T-helper 22 cell (primary cell): ENCODE results near the gene NCR3LG1.

Experiments used
- DNase-seq: peaks from one replicate; pipeline ENCODE4 v3.0.0-alpha.2; 2020; ENCODE audit warnings: low read depth

The NCR3LG1 gene

GRCh38 chr11:17394743-17395390, 43.3 kb downstream of the NCR3LG1 start:
- no peak for DNase-seq

GRCh38 chr11:17395554-17395961, 44.0 kb downstream of the NCR3LG1 start:
- DNase-seq = no peak

- DNase-seq = no peak
These were observed 44.4 kb downstream of the NCR3LG1 start for GRCh38 chr11:17395978-17396377.

GRCh38 chr11:17396598-17397310, 45.2 kb downstream of the NCR3LG1 start:
- no peak for DNase-seq

DNA sequence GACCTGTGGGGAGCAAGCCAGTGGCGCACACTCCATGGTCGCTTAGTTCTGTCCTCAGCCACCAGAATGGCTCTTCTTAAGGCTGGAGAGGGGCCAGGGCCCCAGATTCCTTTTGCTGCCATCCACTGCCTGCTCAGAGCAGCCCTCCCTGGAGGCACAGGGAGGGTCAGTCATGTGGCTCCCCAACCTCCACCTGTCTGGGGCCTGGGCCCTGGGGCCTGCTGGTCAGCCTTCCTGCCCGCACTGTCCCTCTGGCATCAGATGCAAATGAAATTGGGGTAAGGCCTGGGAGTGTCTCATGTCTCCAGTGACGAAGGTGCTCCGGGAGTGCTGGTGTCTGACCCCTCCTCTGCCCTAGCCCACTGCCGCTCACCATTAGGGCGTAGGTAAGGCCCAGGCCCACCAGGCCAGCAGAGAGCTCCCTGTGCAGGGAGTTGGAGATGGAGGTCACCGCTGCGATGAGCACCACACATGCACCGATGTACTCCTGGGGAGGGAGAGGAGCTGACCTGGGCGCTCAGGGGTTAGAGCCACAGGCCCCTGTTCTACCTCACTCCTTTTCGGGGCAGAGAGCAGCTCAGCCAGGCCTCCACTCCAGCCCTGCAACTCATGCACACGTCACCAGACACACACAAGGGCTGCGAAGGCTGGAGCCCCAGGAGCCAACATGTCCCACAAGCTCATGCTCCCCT, 45.9 kb downstream of the NCR3LG1 start:
- DNase-seq = no peak

DNA sequence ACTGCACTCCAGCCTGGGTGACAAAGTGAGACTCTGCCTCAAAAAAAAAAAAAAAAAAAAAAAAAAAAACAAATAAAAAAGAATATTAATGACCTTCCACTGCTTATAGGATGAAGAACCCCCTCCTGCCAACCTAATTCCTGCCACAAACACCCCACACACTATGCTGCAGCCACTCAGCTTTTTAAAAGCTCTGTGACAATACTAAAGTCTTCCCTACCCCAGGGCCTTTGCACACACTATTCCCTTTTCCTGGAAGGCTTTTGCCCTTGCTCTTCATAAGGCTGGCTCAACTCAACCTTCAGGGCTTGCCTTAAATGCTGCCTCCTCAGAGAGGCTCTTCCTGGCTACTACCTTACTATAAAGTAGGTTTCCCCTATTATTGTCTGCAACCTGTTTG, 47.6 kb downstream of the NCR3LG1 start:
- DNase-seq = no peak

GRCh38 chr11:17400048-17400775, 48.6 kb downstream of the NCR3LG1 start:
- no peak for DNase-seq

DNA sequence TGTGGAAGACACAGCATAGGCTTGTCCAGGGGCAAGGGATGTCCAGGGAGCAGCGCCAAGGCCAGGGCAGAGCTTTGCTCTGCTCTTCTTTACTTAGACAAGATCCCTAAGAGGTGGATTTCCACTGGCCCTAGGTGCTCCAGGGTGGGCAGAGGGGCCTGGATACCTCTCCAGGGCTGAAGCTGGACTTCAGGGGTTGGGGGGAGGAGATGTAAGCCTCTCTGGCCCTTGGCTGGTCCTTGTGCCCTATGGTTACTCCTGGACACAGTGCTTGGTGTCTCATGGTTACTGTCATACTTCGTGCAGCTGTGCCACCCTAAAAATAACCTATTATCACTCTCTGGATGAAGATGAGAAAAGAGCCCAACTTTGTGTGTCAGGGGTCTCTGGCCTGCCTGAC, 49.7 kb downstream of the NCR3LG1 start:
- no peak for DNase-seq

DNA sequence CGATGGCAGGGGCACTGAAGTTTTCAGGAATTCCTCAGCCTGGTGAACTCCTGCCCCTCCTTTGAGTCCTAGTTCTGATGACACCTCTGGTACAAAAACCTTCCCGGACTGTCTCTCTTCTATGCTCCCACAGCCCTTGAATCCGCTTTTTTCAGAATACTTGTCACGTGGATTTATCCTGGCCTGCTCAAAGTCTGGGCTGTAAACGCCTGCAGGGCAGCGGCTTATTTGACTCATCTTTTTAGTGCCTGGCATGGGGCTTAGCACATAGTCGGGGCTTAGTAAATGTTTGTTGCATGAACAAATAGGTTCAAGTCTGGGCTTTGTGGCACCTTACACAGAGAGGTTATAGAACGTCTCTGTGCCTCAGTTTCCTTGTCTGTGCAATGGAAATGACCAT, 50.2 kb downstream of the NCR3LG1 start:
- DNase-seq = no peak

- no peak for DNase-seq
These were observed 50.9 kb downstream of the NCR3LG1 start for GRCh38 chr11:17402486-17402885.

DNA sequence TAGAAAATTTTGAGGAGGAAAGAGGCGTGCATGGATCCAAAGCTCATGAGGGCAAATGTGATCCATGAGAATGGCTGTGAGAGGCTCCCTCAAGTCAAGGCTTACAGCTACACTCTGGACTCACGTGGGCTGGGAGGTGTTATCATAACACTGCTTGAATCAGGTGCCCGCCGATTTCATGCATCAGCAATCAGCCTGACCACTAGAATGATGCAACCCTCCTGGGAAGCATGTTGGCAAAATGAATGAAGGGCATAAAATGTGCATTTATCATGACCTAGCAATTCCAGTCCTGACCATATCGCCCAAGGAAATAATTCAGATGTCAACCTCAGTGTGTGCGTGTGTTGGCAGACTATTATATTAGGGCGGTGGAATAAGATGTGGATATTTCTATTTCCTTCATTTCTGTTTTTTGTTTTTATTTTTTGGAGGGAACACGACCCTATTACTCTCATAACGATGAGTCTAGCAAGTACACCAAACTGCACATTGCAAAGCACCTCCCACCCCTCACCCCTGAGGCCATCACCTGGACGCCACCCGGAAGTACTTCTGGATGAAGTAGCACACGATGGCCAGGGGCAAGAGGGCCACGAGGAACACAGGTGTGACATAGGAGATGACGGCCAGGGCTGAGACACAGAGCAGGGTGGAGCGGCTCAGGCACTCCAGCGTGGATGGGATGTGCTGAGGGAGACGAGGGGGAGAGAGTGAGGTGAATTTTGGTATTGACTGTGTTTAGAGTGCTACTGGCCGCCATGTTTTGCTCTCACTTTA, 52.6 kb downstream of the NCR3LG1 start:
- no peak for DNase-seq

- DNase-seq = no peak
These were observed 53.8 kb downstream of the NCR3LG1 start for GRCh38 chr11:17405232-17406005.

DNA sequence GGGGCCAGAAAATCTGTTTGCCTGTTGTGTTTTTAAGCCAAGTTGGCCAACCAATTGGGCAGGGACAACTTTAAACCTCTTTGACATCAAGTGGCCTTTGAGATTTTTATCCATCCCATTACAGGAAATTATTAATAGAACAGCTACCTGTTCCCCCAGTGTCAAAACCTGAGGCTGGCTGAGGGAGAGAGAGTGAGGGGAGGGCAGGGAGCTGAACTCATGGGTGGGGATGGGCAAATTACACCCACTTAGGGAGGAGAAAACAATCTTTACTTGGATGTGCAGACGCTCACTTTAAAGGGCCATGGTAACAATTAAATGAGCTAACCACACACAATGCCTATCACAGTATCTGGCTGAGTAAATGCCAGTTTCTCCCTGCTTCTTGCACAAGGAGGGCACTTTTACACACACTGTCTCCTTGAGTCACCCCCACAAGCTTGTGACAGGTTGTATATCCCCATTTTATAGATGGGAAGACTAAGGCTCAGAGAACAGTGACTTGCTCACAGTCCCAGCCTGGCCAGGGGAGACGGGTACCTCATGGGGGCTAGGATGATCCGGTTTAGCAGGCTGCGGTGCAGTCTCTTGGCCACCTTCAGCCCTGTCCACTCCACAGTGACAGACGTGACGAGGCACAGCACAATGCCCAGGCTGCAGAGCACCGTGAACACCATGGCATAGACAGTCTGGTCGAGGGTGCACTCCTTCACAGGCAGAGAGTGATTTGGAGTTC, 54.6 kb downstream of the NCR3LG1 start:
- DNase-seq = no peak

GRCh38 chr11:17406818-17407149, 55.2 kb downstream of the NCR3LG1 start:
- DNase-seq = no peak

GRCh38 chr11:17407575-17407974, 56.0 kb downstream of the NCR3LG1 start:
- DNase-seq = no peak

GRCh38 chr11:17408026-17408425, 56.4 kb downstream of the NCR3LG1 start:
- DNase-seq = no peak

DNA sequence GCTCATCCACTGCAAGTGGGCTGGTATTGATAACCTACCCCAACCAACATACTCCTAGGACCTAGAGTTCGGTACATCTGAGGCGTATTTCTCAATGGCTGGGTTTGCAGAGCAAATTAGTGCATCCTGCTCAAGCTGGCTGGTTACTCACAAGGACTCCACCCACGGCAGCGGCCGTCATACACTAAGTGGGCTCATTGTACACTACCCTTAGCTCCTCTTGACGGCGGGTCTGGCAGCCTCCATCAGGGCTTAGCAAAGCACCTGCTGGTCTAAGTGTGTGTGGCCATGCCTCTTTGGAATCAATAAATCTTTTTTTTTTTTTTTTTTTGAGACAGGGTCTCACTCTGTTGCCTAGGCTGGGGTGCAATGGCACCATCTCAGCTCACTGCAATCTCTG, 57.0 kb downstream of the NCR3LG1 start:
- DNase-seq = no peak

- DNase-seq = no peak
These were observed 59.2 kb downstream of the NCR3LG1 start for GRCh38 chr11:17410606-17411379.

DNA sequence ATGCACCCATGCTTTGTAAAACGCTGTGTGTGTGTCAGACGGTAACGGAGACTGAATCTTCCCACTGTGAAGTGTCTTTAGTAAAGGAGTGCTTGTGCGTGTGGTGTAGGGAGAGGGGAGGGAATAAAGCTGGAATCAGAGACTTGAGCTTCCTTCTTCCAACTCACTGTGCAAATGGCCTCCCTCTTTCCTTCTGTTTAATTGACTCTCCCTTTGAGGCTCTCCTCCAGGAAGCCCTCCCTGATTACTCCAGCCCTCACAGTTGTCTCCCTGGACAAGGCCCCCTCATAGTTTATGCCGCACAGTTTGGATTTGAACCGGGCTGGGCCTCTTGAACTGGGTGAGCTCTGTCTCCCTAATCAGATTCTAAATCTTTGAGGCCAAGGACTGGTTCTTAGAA, 59.8 kb downstream of the NCR3LG1 start:
- no peak for DNase-seq
